Testis (tissue), 3 donors: ENCODE data around the gene FSTL5. TPM values are rescaled to one million over a fixed set of nuclear protein-coding genes. Genes with fewer than 3 reads are reported as not detected.
A peak's percentile ranks its signal among the peaks of the same experiment; 100 is the strongest.

Source experiments
- DNase-seq: peaks from one replicate; pipeline ENCODE4 v3.0.0-alpha.2; 2019
- H3K27ac ChIP-seq, 2 donors: fragments of 200-600 bp; sonication (generic); one replicate each; pipeline ENCODE4 v1.5.1; 2019
- H3K27me3 ChIP-seq: fragments of 200-600 bp; sonication (generic); one replicate; pipeline ENCODE4 v1.5.1; 2019
- H3K36me3 ChIP-seq: fragments of 200-600 bp; sonication (generic); one replicate; pipeline ENCODE4 v1.5.1; 2017; ENCODE audit warnings: low read depth; ENCODE audit errors: missing control alignments
- H3K4me1 ChIP-seq: fragments of 200-600 bp; sonication (generic); one replicate; pipeline ENCODE4 v1.5.1; 2019
- H3K4me3 ChIP-seq, 2 donors: fragments of 200-600 bp; sonication (generic); one replicate each; pipeline ENCODE4 v1.5.1; 2017 to 2019
- H3K9me3 ChIP-seq: fragments of 200-600 bp; sonication (generic); one replicate; pipeline ENCODE4 v1.5.1; 2017
- POLR2A ChIP-seq: fragments of 450-650 bp; IDR thresholded peaks from one replicate; pipeline ENCODE4 v1.6.1; 2017; ENCODE audit warnings: antibody characterized with exemption, mild to moderate bottlenecking, moderate library complexity
- WGBS, 2 donors: methylation state at CpG; one replicate each; pipeline ENCODE4 v1.1.5; 2018; 5-methylcytosine and 5-hydroxymethylcytosine counted together
- intact Hi-C: fragments of 100-400 bp; cut with DNase I; formaldehyde crosslinking; loops from one replicate; pipeline ENCODE4 v1.15.1; 2023; ENCODE audit warnings: low total_unique reads
- polyA plus RNA-seq: library from polyadenylated mRNA; stranded (reverse); fragments of 350-450 nt; fragmentation: Illumina TruSeq; extraction: RNeasy Lipid Tissue Mini Kit (QIAGEN cat#74804); gene quantifications from one replicate; pipeline ENCODE4 v1.2.3, GENCODE V29; 2014; ENCODE audit warnings: low read depth, low replicate concordance; ENCODE audit not compliant: insufficient read depth
- total RNA-seq, 2 donors: library from RNA; depleted of rRNA; stranded (reverse); fragments of >200 nt; gene quantifications; one replicate each; pipeline ENCODE4 v1.2.3, GENCODE V29; 2016
- TF ChIP-seq, protein P1 (sequence below), 3 experiments: fragments of 450-650 bp in 2 of 3; fragments of 200-600 bp in 1 of 3; sonication (generic) in 1 of 3; IDR thresholded peaks; one replicate each; pipeline ENCODE4 v1.5.1; 2016 to 2019; ENCODE audit warnings: antibody characterized with exemption in 3 of 3, mild to moderate bottlenecking in 2 of 3, moderate library complexity in 1 of 3

The FSTL5 gene
- total and polyA plus RNA-seq, 3 donors from 2014 or later, result 0.57 to 1.0 (median 0.68) TPM

DNA sequence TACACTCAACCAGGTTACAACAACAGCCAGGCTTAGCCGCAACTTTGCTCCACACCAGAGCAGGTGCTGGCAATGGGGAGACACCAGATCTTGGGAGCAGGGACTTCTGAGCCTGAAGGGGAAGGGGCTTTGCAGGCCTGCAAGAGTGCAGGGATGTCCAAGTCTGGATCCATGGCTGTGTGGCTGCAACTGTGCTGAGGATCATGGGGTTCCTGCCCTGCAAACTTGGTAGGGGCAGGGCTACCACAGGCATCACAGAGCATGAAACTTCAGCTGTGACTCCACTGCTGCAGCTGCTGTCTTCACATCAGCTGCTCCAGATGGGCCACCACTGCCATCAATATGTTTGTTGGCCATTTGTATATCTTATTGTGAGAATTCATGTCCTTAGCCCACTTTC lies 340.4 kb downstream of the FSTL5 start:
- no peak for DNase-seq
- H3K27ac ChIP-seq, result no peak overlapping the region
- H3K9me3 ChIP-seq, result no peaks in the 10 kb centered on the region
- WGBS, 2 donors, result 100% methylated on average over 1 of the region's 1 CpG; no CpG with 5 or more reads in 1 of the 2 donors
- TF ChIP-seq, protein P1, sequence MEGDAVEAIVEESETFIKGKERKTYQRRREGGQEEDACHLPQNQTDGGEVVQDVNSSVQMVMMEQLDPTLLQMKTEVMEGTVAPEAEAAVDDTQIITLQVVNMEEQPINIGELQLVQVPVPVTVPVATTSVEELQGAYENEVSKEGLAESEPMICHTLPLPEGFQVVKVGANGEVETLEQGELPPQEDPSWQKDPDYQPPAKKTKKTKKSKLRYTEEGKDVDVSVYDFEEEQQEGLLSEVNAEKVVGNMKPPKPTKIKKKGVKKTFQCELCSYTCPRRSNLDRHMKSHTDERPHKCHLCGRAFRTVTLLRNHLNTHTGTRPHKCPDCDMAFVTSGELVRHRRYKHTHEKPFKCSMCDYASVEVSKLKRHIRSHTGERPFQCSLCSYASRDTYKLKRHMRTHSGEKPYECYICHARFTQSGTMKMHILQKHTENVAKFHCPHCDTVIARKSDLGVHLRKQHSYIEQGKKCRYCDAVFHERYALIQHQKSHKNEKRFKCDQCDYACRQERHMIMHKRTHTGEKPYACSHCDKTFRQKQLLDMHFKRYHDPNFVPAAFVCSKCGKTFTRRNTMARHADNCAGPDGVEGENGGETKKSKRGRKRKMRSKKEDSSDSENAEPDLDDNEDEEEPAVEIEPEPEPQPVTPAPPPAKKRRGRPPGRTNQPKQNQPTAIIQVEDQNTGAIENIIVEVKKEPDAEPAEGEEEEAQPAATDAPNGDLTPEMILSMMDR (IDR thresholded peaks at IDR 0.05), result no peak
- no peak for TF ChIP-seq POLR2A
- no peaks in the 10 kb centered on the region for H3K36me3 ChIP-seq
- no peaks in the 10 kb centered on the region for H3K27me3 ChIP-seq
- intact Hi-C loops, result no loop called here
- H3K4me3 ChIP-seq, result no peak overlapping the region
- no peaks in the 10 kb centered on the region for H3K4me1 ChIP-seq

DNA sequence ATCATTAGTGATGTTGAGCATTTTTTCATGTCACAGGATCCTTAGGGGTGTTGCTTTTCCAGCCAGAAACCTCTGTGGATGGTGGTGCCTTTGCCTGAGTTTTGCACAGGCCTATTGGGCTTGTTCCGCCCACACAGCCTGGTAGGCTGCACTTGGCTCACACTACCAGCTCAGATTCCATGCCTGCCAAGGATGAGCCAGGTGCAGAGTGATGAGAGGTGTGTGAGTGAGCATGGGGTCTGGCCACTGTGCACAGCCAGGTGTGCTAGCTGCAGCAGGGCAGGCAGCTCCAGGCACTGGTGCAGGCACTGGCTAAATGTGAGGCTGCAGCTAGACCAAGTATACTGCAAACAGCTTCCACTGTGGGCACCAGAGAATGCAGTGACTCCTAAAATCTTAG lies 341.6 kb downstream of the FSTL5 start:
- H3K27ac ChIP-seq, result no peak overlapping the region
- DNase-seq, result no peak
- no peaks in the 10 kb centered on the region for H3K4me1 ChIP-seq
- 94 to 100% methylated on average over 1 of the region's 1 CpG for WGBS, 2 donors
- H3K27me3 ChIP-seq, result no peaks in the 10 kb centered on the region
- no peaks in the 10 kb centered on the region for H3K36me3 ChIP-seq
- TF ChIP-seq POLR2A, result no peak
- TF ChIP-seq, protein P1 (IDR thresholded peaks at IDR 0.05), result no peak
- H3K9me3 ChIP-seq, result no peaks in the 10 kb centered on the region
- intact Hi-C loops, result no loop called here
- no peak overlapping the region for H3K4me3 ChIP-seq

DNA sequence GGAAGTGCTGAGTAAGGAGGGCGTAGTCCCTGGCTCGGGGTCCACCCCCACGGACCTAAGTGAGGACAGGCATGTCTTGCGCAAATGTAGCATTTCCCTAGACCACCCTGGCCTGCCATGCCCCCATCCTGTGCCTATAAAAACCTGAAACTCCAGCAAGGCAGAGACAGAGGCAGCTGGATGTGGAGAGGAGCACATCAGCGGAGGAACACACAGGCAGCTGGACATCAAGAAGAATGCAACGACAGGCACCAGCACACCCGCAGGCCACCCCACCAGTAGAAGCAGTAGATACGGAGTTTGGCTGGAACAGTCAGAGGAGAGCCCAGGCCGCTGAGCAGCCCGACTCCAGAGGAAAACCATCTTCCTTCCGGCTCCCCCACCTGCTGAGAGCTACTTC lies 345.9 kb downstream of the FSTL5 start:
- no peaks in the 10 kb centered on the region for H3K36me3 ChIP-seq
- TF ChIP-seq POLR2A, result no peak
- TF ChIP-seq, protein P1 (IDR thresholded peaks at IDR 0.05), result no peak
- DNase-seq, result no peak
- no peak overlapping the region for H3K27ac ChIP-seq
- intact Hi-C loops, result no loop called here
- no peaks in the 10 kb centered on the region for H3K27me3 ChIP-seq
- 61 to 63% methylated on average over 11 of the region's 11 CpGs for WGBS, 2 donors
- H3K4me1 ChIP-seq, result no peaks in the 10 kb centered on the region
- peak overlapping the region; percentile 2 to 16 for H3K4me3 ChIP-seq
- no peaks in the 10 kb centered on the region for H3K9me3 ChIP-seq

DNA sequence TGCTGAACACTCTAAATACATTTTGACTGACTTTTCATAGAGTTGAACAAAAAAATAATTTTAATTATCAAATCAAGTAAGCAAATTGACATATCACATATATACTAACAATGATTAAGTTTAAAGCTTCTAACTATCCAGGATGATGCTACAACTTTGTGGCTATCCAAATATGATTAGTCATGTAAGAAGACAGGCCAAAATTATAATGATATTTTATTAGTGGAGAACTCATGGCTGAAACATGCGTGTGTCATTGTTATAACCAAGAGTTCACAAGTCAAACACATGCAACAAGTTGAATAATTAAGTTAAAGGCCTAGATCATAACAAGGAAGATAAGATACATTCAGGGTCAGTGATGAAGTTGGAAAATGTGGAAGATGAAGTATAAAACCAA lies 346.8 kb downstream of the FSTL5 start:
- WGBS, 2 donors, result 87 to 89% methylated on average over 1 of the region's 1 CpG
- no peaks in the 10 kb centered on the region for H3K9me3 ChIP-seq
- no peaks in the 10 kb centered on the region for H3K36me3 ChIP-seq
- H3K4me3 ChIP-seq, result no peak overlapping the region
- no peak overlapping the region for H3K27ac ChIP-seq
- no peaks in the 10 kb centered on the region for H3K4me1 ChIP-seq
- intact Hi-C loops, result no loop called here
- TF ChIP-seq POLR2A, result no peak
- TF ChIP-seq, protein P1 (IDR thresholded peaks at IDR 0.05), result no peak
- no peaks in the 10 kb centered on the region for H3K27me3 ChIP-seq
- no peak for DNase-seq

DNA sequence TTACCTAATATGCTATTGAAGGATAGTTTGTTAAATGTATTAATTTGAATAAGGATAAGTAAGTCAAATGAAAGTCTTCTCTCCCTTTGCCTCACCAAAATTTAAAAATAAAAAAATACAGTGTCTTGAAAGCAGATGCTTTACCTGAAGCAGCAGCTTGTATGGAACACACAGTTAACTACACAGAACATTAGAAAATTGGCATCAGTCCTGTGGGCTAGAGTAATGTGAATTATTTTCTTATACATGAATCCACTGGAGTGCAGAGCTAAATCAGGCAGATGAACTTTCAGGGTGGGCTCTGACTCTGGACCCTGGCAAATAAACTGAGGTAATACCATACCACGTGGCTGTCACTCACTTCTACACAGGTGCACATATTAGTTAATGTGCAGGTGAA lies 348.0 kb downstream of the FSTL5 start:
- TF ChIP-seq, protein P1 (IDR thresholded peaks at IDR 0.05), result no peak
- no peak for TF ChIP-seq POLR2A
- WGBS, 2 donors, result 75 to 96% methylated on average over 1 of the region's 1 CpG
- intact Hi-C loops, result no loop called here
- H3K9me3 ChIP-seq, result no peaks in the 10 kb centered on the region
- DNase-seq, result no peak
- no peak overlapping the region for H3K27ac ChIP-seq
- H3K4me1 ChIP-seq, result no peaks in the 10 kb centered on the region
- no peak overlapping the region for H3K4me3 ChIP-seq
- no peaks in the 10 kb centered on the region for H3K36me3 ChIP-seq
- H3K27me3 ChIP-seq, result no peaks in the 10 kb centered on the region
